GM23248 (cell line): ENCODE data around the gene TMEM271. TPM values are rescaled to one million over a fixed set of nuclear protein-coding genes. Genes with fewer than 3 reads are reported as not detected.
"Not testable (repeated sequence)": the region's sequence is repeated elsewhere in the genome, so short reads cannot be mapped to it uniquely, and the experiment has no call there.

ENCODE experiments used
- DNase-seq: peaks from one replicate; pipeline ENCODE4 v3.0.0-alpha.2; 2015
- H2AFZ ChIP-seq: fragments of 200-600 bp; sonication (generic); 2 replicates; pipeline ENCODE4 v1.6.1; 2016; ENCODE audit warnings: antibody characterized with exemption
- H3F3A ChIP-seq: fragments of 200-600 bp; sonication (generic); 2 replicates; pipeline ENCODE4 v1.6.1; 2016; ENCODE audit warnings: mild to moderate bottlenecking, antibody characterized with exemption, mixed run types; ENCODE audit not compliant: insufficient read depth
- H3K27ac ChIP-seq: fragments of 200-600 bp; sonication (generic); 2 replicates; pipeline ENCODE4 v1.5.1; 2016; ENCODE audit warnings: mild to moderate bottlenecking
- H3K27me3 ChIP-seq: fragments of 200-600 bp; sonication (generic); replicated peaks from 2 replicates; pipeline ENCODE4 v1.6.1; 2016; ENCODE audit warnings: mild to moderate bottlenecking; ENCODE audit not compliant: insufficient read depth
- H3K36me3 ChIP-seq: fragments of 200-600 bp; sonication (generic); 2 replicates; pipeline ENCODE4 v1.6.1; 2016; ENCODE audit warnings: low read depth, mild to moderate bottlenecking
- H3K4me1 ChIP-seq: fragments of 200-600 bp; sonication (generic); 2 replicates; pipeline ENCODE4 v1.6.1; 2016; ENCODE audit warnings: mild to moderate bottlenecking; ENCODE audit not compliant: insufficient read depth
- H3K4me2 ChIP-seq: fragments of 200-600 bp; sonication (generic); one replicate; pipeline ENCODE4 v1.6.1; 2016; ENCODE audit warnings: mild to moderate bottlenecking; ENCODE audit not compliant: unreplicated experiment
- H3K4me3 ChIP-seq: fragments of 200-600 bp; sonication (generic); 2 replicates; pipeline ENCODE4 v1.5.1; 2016; ENCODE audit warnings: mild to moderate bottlenecking
- H3K79me2 ChIP-seq: fragments of 200-600 bp; sonication (generic); 2 replicates; pipeline ENCODE4 v1.6.1; 2016; ENCODE audit warnings: mild to moderate bottlenecking; ENCODE audit not compliant: insufficient read depth
- H3K9ac ChIP-seq: fragments of 200-600 bp; sonication (generic); 2 replicates; pipeline ENCODE4 v1.6.1; 2016; ENCODE audit warnings: mild to moderate bottlenecking
- H3K9me2 ChIP-seq: fragments of 200-600 bp; sonication (generic); 2 replicates; pipeline ENCODE4 v1.6.1; 2016; ENCODE audit warnings: mixed run types, mild to moderate bottlenecking, moderate library complexity; ENCODE audit not compliant: insufficient read depth
- H3K9me3 ChIP-seq: fragments of 200-600 bp; sonication (generic); one replicate; pipeline ENCODE4 v1.6.1; 2017; ENCODE audit warnings: low read depth
- H4K20me1 ChIP-seq: fragments of 200-600 bp; sonication (generic); 2 replicates; pipeline ENCODE4 v1.6.0; 2016; ENCODE audit not compliant: insufficient read depth
- EZH2 ChIP-seq: fragments of 200-600 bp; sonication (generic); IDR thresholded peaks from 2 replicates; pipeline ENCODE4 v1.6.1; 2018; ENCODE audit warnings: antibody characterized with exemption, mild to moderate bottlenecking; ENCODE audit not compliant: insufficient read depth, poor library complexity, severe bottlenecking
- EZH2phosphoT487 ChIP-seq: fragments of 200-600 bp; sonication (generic); IDR thresholded peaks from 2 replicates; pipeline ENCODE4 v1.6.1; 2018; ENCODE audit warnings: antibody characterized with exemption, moderate library complexity, mild to moderate bottlenecking, low read depth; ENCODE audit not compliant: insufficient read depth
- WGBS, 2 experiments: methylation state at CpG; one replicate each; pipeline ENCODE4 v1.1.6; 2015 to 2017; ENCODE audit warnings: low lambda C conversion rate in 2 of 2, low coverage in 1 of 2; ENCODE audit errors: missing lambda C conversion rate in 2 of 2; 5-methylcytosine and 5-hydroxymethylcytosine counted together
- in situ Hi-C: fragments of 300-500 bp; cut with MboI; formaldehyde crosslinking; loops from 2 replicates; pipeline ENCODE4 v1.15.0; 2020
- polyA plus RNA-seq: library from polyadenylated mRNA; unstranded; fragments of >200 nt; fragmentation: Nextera tagmentation; extraction: Ambion mirVana; gene quantifications from 2 replicates; pipeline ENCODE4 v1.2.1, GENCODE V29; 2016
- total RNA-seq: library from RNA; depleted of rRNA; stranded (reverse); fragments of >200 nt; shearing (Covaris generic); gene quantifications from 2 replicates; pipeline ENCODE4 v1.2.3, GENCODE V29; 2014

The TMEM271 gene
- total and polyA plus RNA-seq, 2 experiments from 2014 or later, result not detected

GRCh38 chr4:561426-561825 is 14.7 kb downstream of the TMEM271 start:
- TF ChIP-seq EZH2phosphoT487, result no peak
- Histone ChIP-seq H3K27ac (no peak overlapping the region), H3K36me3 (no peaks in the 10 kb centered on the region), H2AFZ (no peak overlapping the region), H3K4me1 (no peaks in the 10 kb centered on the region), H3K9me2 (no peaks in the 10 kb centered on the region), H3K27me3 (no peaks in the 10 kb centered on the region), H3K9ac (no peak overlapping the region), H3K4me2 (no peak overlapping the region), H3K4me3 (no peak overlapping the region), H4K20me1 (no peaks in the 10 kb centered on the region), H3K9me3 (no peaks in the 10 kb centered on the region), H3F3A (no peaks in the 10 kb centered on the region), H3K79me2 (no peaks in the 10 kb centered on the region)
- DNase-seq, result no peak
- 38 to 42% methylated on average over 5 of the region's 5 CpGs for WGBS, 2 experiments
- in situ Hi-C loops, result no loop called here

- no peaks in the 10 kb centered on the region for H3K27me3 ChIP-seq
- H3K9ac ChIP-seq, result no peak overlapping the region
- H3K79me2 ChIP-seq, result no peaks in the 10 kb centered on the region
- no peaks in the 10 kb centered on the region for H3K4me1 ChIP-seq
- H3K9me2 ChIP-seq, result no peaks in the 10 kb centered on the region
- H3K4me3 ChIP-seq, result no peak overlapping the region
- 43 to 56% methylated on average over 11 to 12 of the region's 12 CpGs for WGBS, 2 experiments
- H3K4me2 ChIP-seq, result no peak overlapping the region
- TF ChIP-seq EZH2phosphoT487 (no peak), EZH2 (no peak)
- H3K27ac ChIP-seq, result no peak overlapping the region
- DNase-seq, result no peak
- in situ Hi-C loops, result no loop called here
- no peaks in the 10 kb centered on the region for H3F3A ChIP-seq
- H2AFZ ChIP-seq, result no peak overlapping the region
- H4K20me1 ChIP-seq, result no peaks in the 10 kb centered on the region
- H3K9me3 ChIP-seq, result no peaks in the 10 kb centered on the region
- no peaks in the 10 kb centered on the region for H3K36me3 ChIP-seq
Measured at GRCh38 chr4:560731-561291, 15.3 kb downstream of the TMEM271 start.

GRCh38 chr4:560061-560460 is 16.0 kb downstream of the TMEM271 start:
- Histone ChIP-seq H3K4me3 (no peak overlapping the region), H3F3A (no peaks in the 10 kb centered on the region), H3K27me3 (no peaks in the 10 kb centered on the region), H2AFZ (no peak overlapping the region), H3K4me2 (no peak overlapping the region), H3K9me3 (no peaks in the 10 kb centered on the region), H4K20me1 (no peaks in the 10 kb centered on the region), H3K79me2 (no peaks in the 10 kb centered on the region), H3K9me2 (no peaks in the 10 kb centered on the region), H3K4me1 (no peaks in the 10 kb centered on the region), H3K9ac (no peak overlapping the region), H3K27ac (no peak overlapping the region), H3K36me3 (no peaks in the 10 kb centered on the region)
- 51 to 61% methylated on average over 8 to 9 of the region's 9 CpGs for whole genome bisulfite sequencing, 2 experiments
- in situ Hi-C loops, result no loop called here
- no peak for DNase-seq
- TF ChIP-seq EZH2 (no peak), EZH2phosphoT487 (no peak)

GRCh38 chr4:555566-556275 is 20.4 kb downstream of the TMEM271 start:
- Histone ChIP-seq H3K79me2 (no peaks in the 10 kb centered on the region), H3F3A (no peaks in the 10 kb centered on the region), H3K36me3 (no peaks in the 10 kb centered on the region), H4K20me1 (no peaks in the 10 kb centered on the region), H3K9me3 (no peaks in the 10 kb centered on the region), H3K4me2 (no peak overlapping the region), H3K4me1 (no peaks in the 10 kb centered on the region), H3K27ac (no peak overlapping the region), H3K27me3 (0 out of 2 replicates have a peak, but pooled peaks cover 7% of the 10 kb centered on the region), H3K9ac (no peak overlapping the region), H3K9me2 (no peaks in the 10 kb centered on the region), H2AFZ (no peak overlapping the region), H3K4me3 (no peak overlapping the region)
- in situ Hi-C loops, result no loop called here
- no peak for DNase-seq
- TF ChIP-seq EZH2 (no peak), EZH2phosphoT487 (no peak)
- 52 to 53% methylated on average over 13 to 14 of the region's 14 CpGs for WGBS, 2 experiments

- H3K27ac ChIP-seq, H3K4me3 ChIP-seq, H4K20me1 ChIP-seq, H3K79me2 ChIP-seq, DNase-seq, H3K4me1 ChIP-seq, H2AFZ ChIP-seq, H3K9me3 ChIP-seq, H3F3A ChIP-seq, in situ Hi-C loops, H3K9me2 ChIP-seq, H3K36me3 ChIP-seq, H3K4me2 ChIP-seq, H3K9ac ChIP-seq, H3K27me3 ChIP-seq: not testable (repeated sequence)
- WGBS, 2 experiments, result 24 to 33% methylated on average over 3 of the region's 3 CpGs
Measured at GRCh38 chr4:554793-555320, 21.2 kb downstream of the TMEM271 start.
